Measurements from ENCODE around the gene RBM18.

Gene RBM18

GRCh38 chr9:122204055-122204454 lies 60.6 kb downstream of the RBM18 start:
- DNase-seq (ENCODE audit: low read depth): no peak

DNA sequence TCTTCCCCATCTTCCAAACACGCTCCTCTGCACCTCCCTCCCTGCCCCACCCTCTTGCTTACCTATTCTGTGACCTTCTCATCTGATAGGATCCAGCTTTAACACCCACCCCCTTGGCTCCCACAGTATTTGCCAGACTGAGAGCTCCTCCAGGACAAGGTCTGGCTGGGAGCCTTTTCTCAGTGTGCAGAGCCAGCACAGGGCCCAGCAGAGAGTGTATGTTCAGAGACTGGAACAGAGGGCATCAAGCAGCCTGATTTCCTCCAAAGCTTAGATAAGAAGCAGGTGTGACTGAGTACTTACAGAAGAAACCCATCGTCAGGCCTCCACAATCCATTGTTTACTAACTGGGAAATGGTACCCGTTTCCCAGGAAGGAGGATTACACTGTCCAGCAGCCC lies 62.5 kb downstream of the RBM18 start:
- no peak for DNase-seq (ENCODE audit: low read depth)

DNA sequence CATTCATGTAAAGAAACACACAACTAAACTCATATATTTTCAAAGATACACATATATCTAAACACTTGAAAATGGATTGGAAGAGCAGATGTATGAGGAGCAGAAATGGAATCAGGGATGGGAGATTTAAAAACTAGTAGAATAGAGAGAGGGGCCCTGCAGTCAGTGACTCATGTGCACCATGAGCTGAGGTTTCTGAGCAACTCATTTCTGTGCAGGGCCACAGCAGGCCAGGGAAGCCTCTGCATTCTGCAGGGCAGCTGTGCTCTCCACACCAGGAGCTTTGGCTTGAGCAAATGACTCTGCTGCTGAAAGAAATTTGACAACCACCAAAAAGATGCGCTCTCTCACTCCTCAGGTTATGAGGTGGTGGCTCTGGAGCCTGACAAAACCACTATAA lies 63.0 kb downstream of the RBM18 start:
- no peak for DNase-seq (ENCODE audit: low read depth)

DNA sequence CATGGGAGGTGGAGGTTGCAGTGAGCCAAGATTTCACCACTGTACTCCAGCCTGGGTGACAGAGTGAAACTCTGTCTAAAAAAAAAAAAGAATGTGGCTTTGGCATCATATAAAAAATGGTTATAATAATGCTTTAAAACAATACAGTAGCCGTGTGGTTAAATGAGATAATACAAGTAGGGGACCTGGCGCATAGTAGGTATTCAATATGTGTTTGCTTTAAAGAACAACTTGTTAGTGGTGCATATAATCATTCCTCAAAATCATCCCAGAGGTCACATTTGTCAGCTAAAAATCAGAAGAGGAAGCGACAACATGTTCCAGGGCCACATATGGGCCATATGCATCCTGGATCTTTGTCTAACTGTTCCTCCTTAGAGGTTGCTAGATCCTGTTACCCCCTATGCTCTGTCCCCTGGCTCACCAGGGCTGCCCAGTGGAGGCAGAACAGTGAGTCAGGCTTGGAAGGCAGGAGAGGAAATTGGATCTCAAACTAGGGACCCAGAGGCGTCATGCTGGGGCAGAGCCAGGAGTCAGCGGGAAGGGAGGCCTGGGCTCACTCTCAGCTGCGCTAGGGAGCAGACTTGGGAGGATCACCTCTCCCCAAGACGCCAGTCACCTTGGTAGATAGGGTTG lies 63.6 kb downstream of the RBM18 start:
- DNase-seq (ENCODE audit: low read depth): no peak

DNA sequence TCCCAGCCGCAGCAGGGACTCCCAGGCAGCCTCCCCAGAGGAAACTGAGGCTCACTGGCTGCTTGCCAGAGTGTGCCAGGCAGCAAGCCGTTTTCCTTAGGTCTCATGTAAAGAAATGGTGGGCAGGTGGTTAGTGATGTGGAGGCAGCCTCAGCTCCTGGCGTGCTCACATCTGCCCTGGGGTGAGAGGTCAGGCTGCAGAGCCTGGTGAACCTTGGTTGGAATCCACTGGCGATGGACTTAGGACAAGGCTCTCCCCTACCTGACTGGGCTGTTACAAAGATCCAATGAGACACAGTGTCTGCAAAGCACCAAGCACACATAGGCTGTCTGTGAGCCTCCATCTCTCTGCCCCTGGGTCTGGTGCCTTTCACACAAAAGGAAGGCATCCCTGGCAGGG lies 66.8 kb downstream of the RBM18 start:
- no peak for DNase-seq (ENCODE audit: low read depth)

DNA sequence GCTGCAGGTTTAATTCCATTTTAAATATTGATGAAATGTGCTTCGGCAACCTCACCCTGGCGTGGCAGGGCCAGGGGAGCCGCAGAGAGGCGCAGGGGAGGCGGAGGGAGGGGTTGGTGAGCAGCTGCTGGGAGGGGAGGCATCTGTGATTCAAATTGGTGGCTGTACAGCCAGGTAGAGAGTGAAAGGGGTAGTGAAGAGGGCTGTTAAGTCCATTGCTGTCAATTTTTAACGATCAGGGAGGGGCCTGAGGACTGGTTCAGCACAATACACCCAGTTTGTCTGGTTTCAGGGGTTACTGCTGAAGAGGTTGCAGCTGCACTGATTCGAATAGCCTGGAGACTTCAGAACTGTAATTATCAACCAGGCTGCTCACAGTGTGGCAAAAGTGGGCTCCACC lies 67.2 kb downstream of the RBM18 start:
- no peak for DNase-seq (ENCODE audit: low read depth)

- no peak for DNase-seq (ENCODE audit: low read depth)
Observed at GRCh38 chr9:122195875-122196274, 68.8 kb downstream of the RBM18 start.

DNA sequence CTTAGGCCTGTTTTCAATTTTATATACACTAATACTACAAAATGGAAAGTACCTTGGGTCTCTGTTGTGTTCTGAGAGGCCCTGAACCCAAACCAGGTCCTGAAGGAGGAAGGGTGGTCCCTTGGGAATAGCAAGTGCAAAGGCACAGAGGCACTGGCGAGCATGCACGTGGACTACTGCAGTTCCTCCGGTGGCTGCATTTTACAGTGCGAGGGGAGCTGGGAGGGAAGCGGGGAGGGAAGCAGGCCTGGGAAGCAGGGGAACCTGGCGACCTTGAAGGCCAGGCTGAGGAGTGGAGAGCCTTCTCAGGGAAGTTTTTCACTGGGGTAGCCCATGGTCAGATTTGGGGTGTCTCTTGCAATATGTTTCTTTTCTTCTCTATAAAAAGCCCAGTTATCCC lies 71.0 kb downstream of the RBM18 start:
- no peak for DNase-seq (ENCODE audit: low read depth)

DNA sequence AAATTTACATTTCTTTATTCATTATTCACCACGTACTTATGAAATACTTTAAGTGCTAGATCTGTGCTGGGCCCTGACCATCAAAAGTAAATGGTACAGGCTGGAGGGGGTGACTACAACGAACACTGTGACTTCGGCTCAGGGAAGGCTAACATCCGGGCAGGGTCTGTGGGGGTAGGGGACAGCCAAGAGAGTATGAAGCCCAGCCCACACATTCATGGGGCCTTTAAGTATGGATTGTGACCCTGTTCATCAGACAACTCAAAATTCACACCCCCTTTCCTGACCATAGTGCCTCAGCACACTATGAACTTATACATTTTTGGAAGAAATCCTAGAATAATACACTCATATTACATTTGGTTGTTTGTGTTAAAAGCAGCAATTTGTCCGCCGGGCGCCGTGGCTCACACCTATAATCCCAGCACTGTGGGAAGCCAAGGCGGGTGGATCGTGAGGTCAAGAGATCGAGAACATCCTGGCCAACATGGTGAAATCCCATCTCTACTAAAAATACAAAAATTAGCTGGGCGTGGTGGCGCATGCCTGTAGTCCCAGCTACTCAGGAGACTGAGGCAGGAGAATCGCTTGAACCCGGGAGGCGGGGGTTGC lies 71.6 kb downstream of the RBM18 start:
- no peak for DNase-seq (ENCODE audit: low read depth)

- no peak for DNase-seq (ENCODE audit: low read depth)
Observed at GRCh38 chr9:122192261-122192875, 72.3 kb downstream of the RBM18 start.

DNA sequence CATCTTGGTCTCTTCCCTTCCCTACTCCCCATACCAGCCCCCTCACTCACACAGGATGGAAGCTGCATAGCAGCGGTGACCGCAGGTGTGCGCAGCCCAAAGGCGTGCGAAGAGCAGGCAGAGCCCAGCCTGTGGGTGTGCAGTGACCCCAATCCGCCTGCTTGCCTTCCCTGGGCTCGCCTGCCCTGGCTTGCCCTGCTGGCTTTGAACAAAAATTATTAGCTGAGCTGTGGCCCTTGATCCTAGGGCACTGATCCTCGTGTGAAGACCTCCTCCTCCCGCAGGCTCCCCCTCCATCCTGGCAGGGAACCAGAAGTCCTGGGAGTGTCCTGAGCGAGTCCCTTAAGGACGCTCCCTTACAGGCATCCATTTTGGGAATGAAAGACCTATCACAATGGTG lies 73.1 kb downstream of the RBM18 start:
- no peak for DNase-seq (ENCODE audit: low read depth)

DNA sequence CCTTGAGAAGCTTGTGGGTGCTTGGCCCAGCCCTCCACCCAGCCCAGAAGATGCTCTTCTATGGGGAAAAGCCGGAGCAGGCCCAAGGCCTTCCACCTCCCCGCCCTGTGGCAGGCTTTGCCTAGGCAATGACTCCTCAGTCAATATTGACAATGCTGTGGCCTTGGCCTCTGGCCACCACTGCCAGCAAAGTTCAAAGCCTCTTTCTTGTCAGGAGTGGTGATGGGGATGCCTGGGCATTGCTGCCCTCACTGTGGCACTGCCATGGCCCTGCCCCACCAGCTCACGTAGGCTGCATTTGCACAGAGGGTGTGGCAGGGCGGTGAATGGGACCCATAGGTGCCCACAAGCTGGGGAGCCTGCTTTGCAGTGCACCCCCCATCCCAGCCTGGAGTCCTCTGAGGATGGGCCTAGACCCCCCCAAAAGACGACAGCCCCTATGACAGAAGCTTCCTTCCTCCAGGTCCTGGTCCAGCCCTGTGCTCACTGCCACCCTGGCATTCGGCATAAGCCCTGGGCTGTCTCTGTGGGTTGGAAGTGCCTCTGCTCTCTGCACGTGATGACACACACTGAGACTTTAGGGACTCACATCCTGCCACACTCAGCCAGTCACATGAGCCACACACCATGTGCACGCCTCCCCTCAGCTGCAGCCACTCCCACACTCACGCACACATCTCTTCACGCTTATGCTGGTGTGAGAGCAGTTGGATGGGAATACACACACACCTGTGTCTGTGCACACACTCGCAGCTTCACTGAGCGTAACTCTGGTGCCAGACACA lies 73.9 kb downstream of the RBM18 start:
- DNase-seq (ENCODE audit: low read depth): no peak

DNA sequence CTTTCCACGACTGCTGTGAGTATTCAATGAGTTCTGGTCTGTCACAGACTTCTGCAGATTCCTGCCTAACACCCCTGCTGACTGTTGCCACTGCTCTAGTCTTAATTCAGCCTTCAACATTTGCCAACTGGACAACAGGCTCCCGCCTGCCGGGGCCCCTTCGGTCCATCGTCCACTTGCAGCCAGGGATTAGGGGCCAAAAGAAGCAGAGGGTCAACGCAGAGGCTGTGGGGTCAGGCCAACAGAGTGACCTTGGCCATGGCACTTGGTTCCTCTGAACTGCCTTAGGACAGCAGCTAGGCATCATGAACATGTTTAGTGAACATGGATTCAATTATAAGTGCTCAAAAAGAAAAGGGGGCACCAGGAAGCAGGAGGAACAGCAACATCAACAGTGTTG lies 76.3 kb downstream of the RBM18 start:
- no peak for DNase-seq (ENCODE audit: low read depth)

Data from stimulated activated CD8-positive, alpha-beta memory T cell treated with anti-CD3 and anti-CD28 coated beads, Interleukin-4, amount 100 ng/mL, for 24 hours (primary cell).